AG09319 (cell line): ENCODE results near the gene ROM1.

Source experiments
- DNase-seq: peaks from one replicate; pipeline ENCODE4 v3.0.0-alpha.2; 2010; ENCODE audit warnings: low read depth; ENCODE audit errors: extremely low read depth
- TF ChIP-seq, protein P1 (sequence below): IDR thresholded peaks from 2 replicates; pipeline ENCODE4 v1.5.1; 2011; ENCODE audit warnings: low read depth, mild to moderate bottlenecking, inconsistent platforms, low read length, moderate library complexity

The ROM1 gene

DNA sequence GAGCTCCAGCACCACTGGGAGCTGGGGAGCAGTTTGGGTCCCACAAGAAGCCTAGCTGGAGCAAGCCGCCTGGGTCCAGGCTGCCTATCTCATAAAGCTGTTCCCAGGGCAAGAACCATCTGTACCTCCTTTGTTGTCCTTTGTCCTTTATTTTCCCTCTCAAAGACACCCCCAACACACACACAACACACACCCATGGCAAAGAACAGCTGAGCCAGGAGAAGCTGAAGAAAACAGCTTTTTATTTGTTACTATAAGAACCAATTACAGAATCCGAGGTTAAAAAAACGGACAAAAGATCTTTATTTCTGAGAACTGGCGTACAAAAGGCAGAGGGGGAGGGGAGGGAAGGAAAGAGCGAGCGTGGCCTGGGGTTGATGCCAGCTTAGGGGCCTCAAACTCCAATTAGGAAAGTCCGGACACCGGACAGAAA, 20.1 kb upstream of the ROM1 start:
- no peak for DNase-seq
- TF ChIP-seq, protein P1, sequence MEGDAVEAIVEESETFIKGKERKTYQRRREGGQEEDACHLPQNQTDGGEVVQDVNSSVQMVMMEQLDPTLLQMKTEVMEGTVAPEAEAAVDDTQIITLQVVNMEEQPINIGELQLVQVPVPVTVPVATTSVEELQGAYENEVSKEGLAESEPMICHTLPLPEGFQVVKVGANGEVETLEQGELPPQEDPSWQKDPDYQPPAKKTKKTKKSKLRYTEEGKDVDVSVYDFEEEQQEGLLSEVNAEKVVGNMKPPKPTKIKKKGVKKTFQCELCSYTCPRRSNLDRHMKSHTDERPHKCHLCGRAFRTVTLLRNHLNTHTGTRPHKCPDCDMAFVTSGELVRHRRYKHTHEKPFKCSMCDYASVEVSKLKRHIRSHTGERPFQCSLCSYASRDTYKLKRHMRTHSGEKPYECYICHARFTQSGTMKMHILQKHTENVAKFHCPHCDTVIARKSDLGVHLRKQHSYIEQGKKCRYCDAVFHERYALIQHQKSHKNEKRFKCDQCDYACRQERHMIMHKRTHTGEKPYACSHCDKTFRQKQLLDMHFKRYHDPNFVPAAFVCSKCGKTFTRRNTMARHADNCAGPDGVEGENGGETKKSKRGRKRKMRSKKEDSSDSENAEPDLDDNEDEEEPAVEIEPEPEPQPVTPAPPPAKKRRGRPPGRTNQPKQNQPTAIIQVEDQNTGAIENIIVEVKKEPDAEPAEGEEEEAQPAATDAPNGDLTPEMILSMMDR: no peak

DNA sequence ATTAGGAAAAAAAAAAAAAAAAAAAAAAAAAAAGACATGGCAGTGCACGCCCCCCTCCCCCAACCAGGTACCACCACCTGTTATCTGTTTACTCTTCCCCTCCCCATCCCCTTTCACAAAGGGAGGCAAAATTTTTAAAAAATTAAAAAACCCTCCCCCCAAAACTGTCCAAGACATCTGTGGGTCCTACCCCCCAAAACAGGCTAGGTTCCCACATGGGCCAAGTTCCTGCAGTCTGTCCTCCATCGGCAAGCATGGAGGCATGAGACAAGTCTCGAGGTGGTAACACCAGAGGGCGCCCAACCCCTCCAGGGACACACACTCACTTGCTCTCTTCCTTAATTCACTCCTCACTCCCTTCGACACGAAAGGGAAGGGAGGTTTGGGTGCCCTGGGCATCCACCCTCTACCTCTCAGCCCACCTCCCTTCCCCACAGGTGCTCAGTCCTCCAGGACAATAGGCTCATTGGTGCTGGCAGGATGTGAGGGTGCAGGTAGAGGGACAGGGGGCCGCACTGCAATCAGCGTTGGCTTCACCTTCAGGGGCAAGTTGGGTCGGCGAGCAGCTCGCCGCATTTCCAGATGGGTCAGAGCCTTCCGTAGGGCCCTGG, 19.5 kb upstream of the ROM1 start:
- TF ChIP-seq, protein P1: peak; percentile 61
- DNase-seq: peak; percentile 29

DNA sequence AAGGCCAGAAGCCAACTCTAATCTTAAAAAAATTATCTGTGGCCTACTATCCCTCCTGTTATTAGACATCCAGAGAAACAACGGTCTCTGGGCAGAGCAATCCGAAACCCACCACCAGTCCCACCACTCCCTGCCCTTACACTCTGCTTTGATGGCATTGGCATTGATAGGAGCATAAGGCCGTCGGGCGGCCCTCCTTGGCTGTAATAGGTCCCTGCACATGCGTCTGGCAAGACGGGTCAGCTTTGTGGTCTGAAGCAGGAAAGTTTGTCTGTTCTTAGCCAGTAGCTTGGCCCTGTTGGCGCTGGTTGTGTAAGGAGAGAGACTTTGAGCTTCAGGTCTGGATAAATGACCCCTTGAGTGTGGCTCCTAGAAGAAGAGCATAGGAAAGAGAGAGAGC, 17.9 kb upstream of the ROM1 start:
- TF ChIP-seq, protein P1: no peak

DNA sequence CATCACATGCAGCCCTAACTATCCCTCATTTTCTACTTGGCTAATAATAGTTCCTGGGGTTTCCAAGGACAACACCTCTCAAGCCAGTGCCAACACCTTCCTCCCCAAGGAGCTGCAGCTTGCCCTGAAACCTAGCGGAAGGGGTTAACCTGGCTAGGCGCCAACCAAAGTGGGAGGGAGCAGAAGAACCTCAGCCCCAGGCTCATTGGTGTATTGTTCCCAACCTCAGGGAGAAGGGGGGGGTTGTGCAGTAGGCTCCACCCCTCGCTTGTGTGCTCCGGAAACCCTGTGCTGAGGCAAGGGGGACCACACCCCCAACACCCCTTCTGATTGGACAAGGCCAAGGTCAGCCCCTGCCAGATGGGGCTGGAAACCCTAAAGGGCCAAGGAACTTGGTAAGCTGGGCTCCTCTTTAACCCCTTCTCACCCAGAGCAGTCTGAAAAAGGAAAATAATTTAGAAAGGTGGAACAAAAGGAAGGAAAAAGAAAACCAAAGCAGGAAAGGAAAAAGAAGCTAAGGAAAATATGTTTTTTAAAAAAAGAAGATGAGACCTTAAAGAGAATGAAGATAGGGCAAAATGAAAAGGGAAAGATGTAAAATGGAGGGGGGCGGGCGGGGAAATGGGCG, 13.9 kb upstream of the ROM1 start:
- peak; percentile 97 for DNase-seq
- TF ChIP-seq, protein P1: no peak

More for the DNA sequence above, 17.9 kb upstream of the ROM1 start:
- no peak for DNase-seq

DNA sequence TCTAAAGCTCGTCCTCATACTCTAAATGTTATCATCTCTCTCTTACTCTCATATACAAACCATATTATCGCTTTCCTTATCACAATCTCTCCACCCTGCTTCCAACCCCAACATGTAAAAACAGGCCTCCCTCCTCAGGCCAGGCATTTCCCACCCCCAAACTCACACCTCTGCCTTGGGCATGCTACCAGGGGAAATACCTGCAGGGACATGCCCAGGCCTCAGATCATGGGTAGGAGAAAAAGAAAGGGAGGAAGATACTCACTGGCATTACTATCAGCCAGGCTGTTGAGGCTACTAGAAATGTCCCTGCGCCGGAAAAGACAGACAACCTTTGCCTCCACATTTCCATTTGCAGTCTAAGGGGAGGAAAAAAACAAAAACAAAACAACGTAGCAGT, 13.2 kb upstream of the ROM1 start:
- TF ChIP-seq, protein P1: no peak
- DNase-seq: no peak

DNA sequence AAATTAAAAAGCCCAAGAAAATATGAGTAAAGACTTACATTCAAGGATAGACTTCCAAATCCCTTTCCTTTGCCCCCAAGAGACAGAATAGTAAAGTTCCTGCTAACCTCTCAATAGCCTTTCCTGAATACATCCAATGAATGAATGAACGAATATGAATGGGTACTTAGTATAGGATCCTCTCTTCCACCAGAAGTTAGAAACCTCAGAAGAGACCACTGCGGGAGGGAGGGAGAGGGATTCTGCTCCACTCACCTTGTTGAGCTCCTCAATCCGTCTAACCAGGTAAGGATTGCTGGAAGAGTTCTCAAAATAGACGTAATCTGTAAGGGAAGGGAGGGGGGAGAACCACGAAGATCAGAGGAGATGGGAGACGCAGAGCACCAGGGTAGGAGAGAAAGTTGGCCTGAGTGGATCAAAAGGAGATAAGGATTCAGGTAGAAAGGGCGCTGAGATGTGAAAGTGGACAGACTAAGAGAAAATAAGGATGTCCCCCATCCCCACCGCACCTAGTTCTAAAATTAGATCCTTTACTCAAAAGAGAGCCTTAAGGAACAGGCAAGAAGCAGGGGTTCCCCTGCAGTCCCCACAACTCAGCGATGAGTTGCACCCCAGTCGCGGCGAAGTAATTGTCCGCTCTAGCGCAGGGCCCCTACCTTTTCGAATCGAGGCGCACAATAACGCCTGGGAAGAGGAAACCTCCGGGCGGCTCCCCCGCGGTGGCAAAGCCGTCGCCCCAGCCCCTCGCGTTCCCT, 12.5 kb upstream of the ROM1 start:
- TF ChIP-seq, protein P1: no peak
- no peak for DNase-seq

DNA sequence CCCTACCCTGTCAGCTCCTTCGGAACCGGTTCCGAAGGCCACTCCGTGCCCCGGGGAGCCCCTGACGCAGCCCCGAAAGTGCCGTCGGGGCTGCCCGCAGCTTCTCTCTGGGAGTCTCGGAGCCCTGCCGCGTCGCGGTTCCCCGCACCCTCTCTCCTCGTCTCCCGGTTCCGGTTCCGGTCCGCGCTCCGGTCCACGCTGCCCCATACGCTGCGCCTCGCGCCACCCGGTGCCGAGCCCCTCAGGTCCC, 12.0 kb upstream of the ROM1 start:
- no peak for DNase-seq
- TF ChIP-seq, protein P1: no peak
